HUES6 (cell line): ENCODE data around the gene POU2F1.

Experiments used
- H3K27ac ChIP-seq: 2 replicates; pipeline ENCODE4 v1.7.0; 2013; ENCODE audit warnings: low read depth, mild to moderate bottlenecking, low read length, inconsistent platforms
- H3K27me3 ChIP-seq: 2 replicates; pipeline ENCODE4 v1.6.1; 2013; ENCODE audit warnings: low read length; ENCODE audit not compliant: control insufficient read depth, insufficient read depth
- H3K36me3 ChIP-seq: 2 replicates; pipeline ENCODE4 v1.6.1; 2013; ENCODE audit warnings: low read length; ENCODE audit not compliant: control insufficient read depth, insufficient read depth
- H3K4me1 ChIP-seq: 2 replicates; pipeline ENCODE4 v1.6.1; 2013; ENCODE audit warnings: low read length; ENCODE audit not compliant: control insufficient read depth, insufficient read depth
- H3K4me3 ChIP-seq: 2 replicates; pipeline ENCODE4 v1.5.1; 2013; ENCODE audit warnings: low read depth, low read length
- H3K9ac ChIP-seq: one replicate; pipeline ENCODE4 v1.6.1; 2013; ENCODE audit warnings: mild to moderate bottlenecking, low read length
- H3K9me3 ChIP-seq: 2 replicates; pipeline ENCODE4 v1.6.1; 2013; ENCODE audit warnings: low read depth, low read length; ENCODE audit not compliant: control insufficient read depth, insufficient read depth

Gene POU2F1

DNA sequence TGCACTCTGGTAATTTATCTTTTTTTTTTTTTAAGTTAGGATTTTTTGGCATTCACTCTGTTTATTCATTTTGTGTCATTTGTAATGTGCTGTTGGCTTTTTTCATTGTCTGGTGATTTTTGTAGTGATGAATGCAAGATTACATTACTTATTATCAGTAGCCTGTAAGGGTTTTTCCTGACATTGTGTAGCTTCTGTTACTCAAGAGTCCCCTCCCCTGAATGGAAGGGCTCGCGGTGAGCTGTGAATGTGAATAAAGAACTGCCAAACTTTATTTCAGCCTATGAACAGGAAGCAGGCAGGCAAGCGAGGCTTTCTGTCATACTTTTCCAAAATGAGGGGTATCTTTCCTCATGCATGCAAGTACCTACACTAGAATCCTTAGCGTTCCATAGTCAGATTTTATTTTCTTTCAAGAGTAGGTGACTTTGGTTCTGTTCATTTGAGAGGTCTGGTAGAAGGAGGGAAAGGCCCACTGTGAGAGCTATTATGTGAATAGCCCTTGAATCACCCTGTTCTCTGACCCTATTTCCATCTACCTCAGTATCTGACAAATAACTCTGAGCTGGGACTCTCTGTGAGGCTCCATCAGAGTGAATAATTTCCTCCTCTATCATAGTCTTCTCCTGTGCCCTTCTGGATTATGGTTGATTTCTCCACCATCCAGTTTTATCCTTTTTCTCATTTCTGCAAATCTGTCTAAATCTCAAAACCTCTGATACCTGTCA is 183.6 kb downstream of the POU2F1 start:
- no peak overlapping the region for H3K4me3 ChIP-seq
- no peak overlapping the region for H3K9ac ChIP-seq
- H3K4me1 ChIP-seq: no peaks in the 10 kb centered on the region
- H3K36me3 ChIP-seq: peaks cover 49% of the 10 kb centered on the region
- H3K27me3 ChIP-seq: no peaks in the 10 kb centered on the region
- no peaks in the 10 kb centered on the region for H3K9me3 ChIP-seq
- H3K27ac ChIP-seq: no peak overlapping the region

GRCh38 chr1:167404908-167405307 is 184.2 kb downstream of the POU2F1 start:
- H3K4me1 ChIP-seq: no peaks in the 10 kb centered on the region
- no peak overlapping the region for H3K9ac ChIP-seq
- peaks cover 48% of the 10 kb centered on the region for H3K36me3 ChIP-seq
- no peak overlapping the region for H3K27ac ChIP-seq
- H3K27me3 ChIP-seq: no peaks in the 10 kb centered on the region
- no peaks in the 10 kb centered on the region for H3K9me3 ChIP-seq
- H3K4me3 ChIP-seq: no peak overlapping the region

DNA sequence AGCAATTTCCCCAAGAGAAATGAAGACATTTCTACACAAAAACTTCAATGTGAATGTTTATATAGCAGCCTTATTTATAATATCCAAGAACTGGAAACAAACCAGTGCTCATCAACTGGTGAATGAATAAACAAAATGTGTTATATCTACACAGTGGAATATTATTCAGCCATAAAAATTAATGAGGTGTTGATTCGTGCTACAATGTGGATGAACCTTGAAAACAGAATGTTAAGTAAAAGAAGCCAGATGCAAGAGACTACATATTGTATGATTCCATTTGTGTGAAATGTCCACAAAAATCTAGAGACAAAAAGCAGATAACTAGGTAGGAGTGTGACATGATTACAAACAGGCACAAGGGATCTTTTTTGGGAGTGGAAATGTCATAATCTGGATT is 187.7 kb downstream of the POU2F1 start:
- no peaks in the 10 kb centered on the region for H3K9me3 ChIP-seq
- H3K27me3 ChIP-seq: no peaks in the 10 kb centered on the region
- H3K4me1 ChIP-seq: no peaks in the 10 kb centered on the region
- H3K4me3 ChIP-seq: no peak overlapping the region
- peaks cover 50% of the 10 kb centered on the region for H3K36me3 ChIP-seq
- H3K27ac ChIP-seq: no peak overlapping the region
- H3K9ac ChIP-seq: no peak overlapping the region

DNA sequence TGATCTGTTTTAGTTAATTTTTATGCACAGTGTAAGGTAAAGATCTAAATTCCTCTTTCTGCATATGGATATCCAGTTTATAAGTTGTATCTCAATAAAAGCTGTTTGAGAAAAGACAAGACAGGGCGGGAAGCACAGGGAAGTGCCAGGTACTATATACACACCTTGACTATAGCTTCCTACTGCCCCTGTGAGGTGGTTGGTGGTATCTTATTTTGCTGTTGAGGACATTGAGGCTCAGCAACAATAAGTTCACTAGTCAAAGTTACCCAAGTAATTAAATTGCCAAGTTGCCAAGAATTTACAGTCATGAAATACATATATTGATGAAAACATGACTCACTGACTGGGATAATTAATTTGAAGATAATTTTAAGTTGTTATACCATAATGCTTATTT is 188.5 kb downstream of the POU2F1 start:
- peaks cover 56% of the 10 kb centered on the region for H3K36me3 ChIP-seq
- no peak overlapping the region for H3K4me3 ChIP-seq
- H3K27ac ChIP-seq: no peak overlapping the region
- no peaks in the 10 kb centered on the region for H3K4me1 ChIP-seq
- no peak overlapping the region for H3K9ac ChIP-seq
- no peaks in the 10 kb centered on the region for H3K9me3 ChIP-seq
- H3K27me3 ChIP-seq: no peaks in the 10 kb centered on the region

DNA sequence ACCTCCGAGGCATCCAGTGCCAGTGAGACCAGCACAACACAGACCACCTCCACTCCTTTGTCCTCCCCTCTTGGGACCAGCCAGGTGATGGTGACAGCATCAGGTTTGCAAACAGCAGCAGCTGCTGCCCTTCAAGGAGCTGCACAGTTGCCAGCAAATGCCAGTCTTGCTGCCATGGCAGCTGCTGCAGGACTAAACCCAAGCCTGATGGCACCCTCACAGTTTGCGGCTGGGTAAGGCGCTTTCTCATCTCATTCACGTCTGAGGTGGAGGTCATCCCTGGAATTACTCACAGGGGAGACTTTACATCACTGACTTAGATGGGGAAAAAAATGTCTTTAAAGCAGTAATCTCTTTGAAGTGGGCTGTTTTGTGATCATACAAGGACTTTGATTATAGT is 191.4 kb downstream of the POU2F1 start:
- no peaks in the 10 kb centered on the region for H3K9me3 ChIP-seq
- no peak overlapping the region for H3K4me3 ChIP-seq
- H3K27ac ChIP-seq: no peak overlapping the region
- H3K4me1 ChIP-seq: no peaks in the 10 kb centered on the region
- H3K36me3 ChIP-seq: peaks cover 61% of the 10 kb centered on the region
- H3K27me3 ChIP-seq: no peaks in the 10 kb centered on the region
- no peak overlapping the region for H3K9ac ChIP-seq

- Histone ChIP-seq H3K9ac (no peak overlapping the region), H3K36me3 (peaks cover 62% of the 10 kb centered on the region), H3K4me1 (no peaks in the 10 kb centered on the region), H3K27me3 (no peaks in the 10 kb centered on the region), H3K4me3 (no peak overlapping the region), H3K27ac (no peak overlapping the region), H3K9me3 (no peaks in the 10 kb centered on the region)
Measured at GRCh38 chr1:167412920-167413319, 192.2 kb downstream of the POU2F1 start.

DNA sequence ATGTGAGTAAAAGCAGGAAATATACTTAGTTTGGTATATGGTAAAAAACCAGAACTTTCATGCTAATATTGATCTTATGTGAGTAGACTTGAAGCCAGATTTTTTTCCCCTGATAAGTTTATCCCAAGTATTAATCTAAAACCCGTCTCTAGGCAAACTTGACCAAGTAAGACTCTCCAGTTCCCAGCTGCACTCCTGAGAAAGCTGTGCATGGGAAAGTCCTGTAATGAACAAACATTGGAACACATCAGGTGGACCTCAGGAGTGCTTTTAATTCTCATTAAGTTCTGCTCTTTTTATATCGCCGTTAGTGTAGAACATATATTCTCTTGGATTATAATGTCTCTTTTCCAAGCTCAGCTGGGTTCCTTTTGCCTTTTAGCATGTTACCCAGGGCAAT is 192.6 kb downstream of the POU2F1 start:
- no peaks in the 10 kb centered on the region for H3K4me1 ChIP-seq
- H3K27me3 ChIP-seq: no peaks in the 10 kb centered on the region
- peaks cover 62% of the 10 kb centered on the region for H3K36me3 ChIP-seq
- no peak overlapping the region for H3K9ac ChIP-seq
- H3K27ac ChIP-seq: no peak overlapping the region
- H3K9me3 ChIP-seq: no peaks in the 10 kb centered on the region
- H3K4me3 ChIP-seq: no peak overlapping the region

DNA sequence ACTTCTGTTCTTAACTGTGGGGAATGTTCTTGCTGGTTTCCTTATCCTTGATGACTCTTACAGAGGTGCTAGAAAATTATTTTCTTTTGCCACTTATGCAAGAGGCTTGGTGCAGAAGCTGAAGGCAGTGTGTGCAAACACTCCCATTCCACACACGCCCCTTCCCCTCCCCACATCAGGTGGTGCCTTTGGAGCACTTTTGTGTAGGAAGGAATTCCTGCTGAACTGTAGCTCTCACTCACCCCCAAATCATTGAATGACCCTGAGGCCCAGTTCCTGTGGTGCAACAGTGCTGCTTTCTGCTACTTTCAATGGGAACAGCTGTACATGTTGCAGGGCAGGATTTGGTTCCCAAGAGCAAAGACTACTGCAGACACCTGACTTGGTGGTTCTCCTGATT is 195.8 kb downstream of the POU2F1 start:
- no peaks in the 10 kb centered on the region for H3K4me1 ChIP-seq
- no peak overlapping the region for H3K9ac ChIP-seq
- no peak overlapping the region for H3K27ac ChIP-seq
- no peak overlapping the region for H3K4me3 ChIP-seq
- peaks cover 62% of the 10 kb centered on the region for H3K36me3 ChIP-seq
- H3K9me3 ChIP-seq: no peaks in the 10 kb centered on the region
- no peaks in the 10 kb centered on the region for H3K27me3 ChIP-seq

- H3K9ac ChIP-seq: no peak overlapping the region
- H3K4me1 ChIP-seq: no peaks in the 10 kb centered on the region
- H3K27ac ChIP-seq: no peak overlapping the region
- no peak overlapping the region for H3K4me3 ChIP-seq
- peaks cover 47% of the 10 kb centered on the region for H3K36me3 ChIP-seq
- no peaks in the 10 kb centered on the region for H3K27me3 ChIP-seq
- no peaks in the 10 kb centered on the region for H3K9me3 ChIP-seq
Measured at GRCh38 chr1:167418391-167418790, 197.7 kb downstream of the POU2F1 start.

DNA sequence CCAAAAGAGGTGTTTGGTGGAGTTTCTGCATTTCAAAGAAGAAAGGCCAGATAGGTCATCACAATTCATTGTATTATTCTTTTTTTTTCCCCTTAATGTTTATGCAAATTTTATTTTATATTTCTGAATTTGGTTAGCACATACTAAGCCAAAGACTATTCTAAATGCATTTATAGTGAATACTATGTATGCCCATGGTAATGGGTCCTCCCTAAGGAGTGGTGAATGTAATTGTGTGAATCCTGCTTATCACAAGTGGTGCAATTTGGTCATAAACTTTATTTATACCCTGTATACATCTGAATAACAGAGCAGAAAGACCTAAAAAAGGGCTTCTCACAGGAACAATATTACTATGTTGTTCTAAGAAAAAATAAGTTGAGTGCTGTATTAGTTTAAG is 198.6 kb downstream of the POU2F1 start:
- no peaks in the 10 kb centered on the region for H3K9me3 ChIP-seq
- H3K9ac ChIP-seq: no peak overlapping the region
- H3K27me3 ChIP-seq: no peaks in the 10 kb centered on the region
- no peak overlapping the region for H3K27ac ChIP-seq
- peaks cover 39% of the 10 kb centered on the region for H3K36me3 ChIP-seq
- peaks cover 6% of the 10 kb centered on the region for H3K4me1 ChIP-seq
- no peak overlapping the region for H3K4me3 ChIP-seq

- Histone ChIP-seq H3K9me3 (no peaks in the 10 kb centered on the region), H3K27me3 (no peaks in the 10 kb centered on the region), H3K27ac (no peak overlapping the region), H3K36me3 (peaks cover 27% of the 10 kb centered on the region), H3K4me1 (peaks cover 17% of the 10 kb centered on the region), H3K4me3 (no peak overlapping the region), H3K9ac (no peak overlapping the region)
Measured at GRCh38 chr1:167420510-167420909, 199.8 kb downstream of the POU2F1 start.
